GM21737 (cell line): ENCODE data around the gene ATP7B.

Experiments used
- ATAC-seq: cut with Tn5 transposase; IDR thresholded peaks from one replicate; pipeline ENCODE4 v1.9.1; 2021; ENCODE audit warnings: mild to moderate bottlenecking, moderate library complexity; ENCODE audit not compliant: unreplicated experiment

The ATP7B gene

GRCh38 chr13:51978796-51979556 is 32.3 kb downstream of the ATP7B start:
- no peak for ATAC-seq

- no peak for ATAC-seq
Observed at GRCh38 chr13:51977625-51978024, 33.6 kb downstream of the ATP7B start.

GRCh38 chr13:51976890-51977289 is 34.4 kb downstream of the ATP7B start:
- no peak for ATAC-seq

- no peak for ATAC-seq
Observed at GRCh38 chr13:51976423-51976822, 34.8 kb downstream of the ATP7B start.

GRCh38 chr13:51974482-51974881 is 36.8 kb downstream of the ATP7B start:
- no peak for ATAC-seq

GRCh38 chr13:51971520-51972426 is 39.5 kb downstream of the ATP7B start:
- no peak for ATAC-seq

GRCh38 chr13:51970349-51970748 is 40.9 kb downstream of the ATP7B start:
- ATAC-seq: no peak

- ATAC-seq: no peak
Observed at GRCh38 chr13:51967482-51968446, 43.5 kb downstream of the ATP7B start.

GRCh38 chr13:51966186-51966585 is 45.1 kb downstream of the ATP7B start:
- no peak for ATAC-seq

- ATAC-seq: no peak
Observed at GRCh38 chr13:51961493-51962403, 49.5 kb downstream of the ATP7B start.

GRCh38 chr13:51960766-51961165 is 50.5 kb downstream of the ATP7B start:
- ATAC-seq: no peak

- ATAC-seq: peak; percentile 80
Observed at GRCh38 chr13:51959773-51960172, 51.5 kb downstream of the ATP7B start.

GRCh38 chr13:51958217-51958547 is 53.1 kb downstream of the ATP7B start:
- no peak for ATAC-seq

GRCh38 chr13:51957377-51958216 is 53.7 kb downstream of the ATP7B start:
- ATAC-seq: no peak

GRCh38 chr13:51956717-51957116 is 54.5 kb downstream of the ATP7B start:
- ATAC-seq: no peak

- no peak for ATAC-seq
Observed at GRCh38 chr13:51955816-51956603, 55.2 kb downstream of the ATP7B start.

- no peak for ATAC-seq
Observed at GRCh38 chr13:51955281-51955771, 55.9 kb downstream of the ATP7B start.
